HEK293T (cell line): ENCODE data around the gene BRD2.

Source experiments
- CTCF ChIA-PET: fragments of 350-600 bp; formaldehyde crosslinking; extraction: SDS; loops from one replicate; lab custom pipeline; 2021; ENCODE audit warnings: antibody characterized with exemption, inconsistent platforms; lab: Yijun Ruan, JAX
- POLR2A ChIA-PET: fragments of 350-600 bp; formaldehyde crosslinking; extraction: SDS; loops from one replicate; lab custom pipeline; 2020; ENCODE audit warnings: antibody characterized with exemption, inconsistent platforms; lab: Yijun Ruan, JAX
- DNase-seq: peaks from one replicate; pipeline ENCODE4 v3.0.0; 2012; ENCODE audit warnings: mixed read lengths; ENCODE audit errors: extremely low spot score
- ARNT ChIP-seq: fragments of 450-650 bp; IDR thresholded peaks from 2 replicates; pipeline ENCODE4 v1.6.1; 2017; ENCODE audit warnings: mild to moderate bottlenecking
- BHLHE40 ChIP-seq: fragments of 450-650 bp; IDR thresholded peaks from 2 replicates; pipeline ENCODE4 v1.6.1; 2016; ENCODE audit warnings: mild to moderate bottlenecking, moderate library complexity, borderline replicate concordance
- CTBP1 ChIP-seq: fragments of 450-650 bp; IDR thresholded peaks from 2 replicates; pipeline ENCODE4 v1.6.1; 2016; ENCODE audit warnings: borderline replicate concordance
- ELF4 ChIP-seq: fragments of 450-650 bp; IDR thresholded peaks from 2 replicates; pipeline ENCODE4 v1.6.1; 2017; ENCODE audit warnings: antibody characterized with exemption
- FOXA1 ChIP-seq: fragments of 450-650 bp; IDR thresholded peaks from 2 replicates; pipeline ENCODE4 v1.6.1; 2016; ENCODE audit warnings: mild to moderate bottlenecking
- FOXK2 ChIP-seq: fragments of 450-650 bp; IDR thresholded peaks from 2 replicates; pipeline ENCODE4 v1.6.1; 2016; ENCODE audit warnings: mild to moderate bottlenecking
- FOXM1 ChIP-seq: fragments of 450-650 bp; IDR thresholded peaks from 2 replicates; pipeline ENCODE4 v1.6.1; 2017; ENCODE audit warnings: mild to moderate bottlenecking, borderline replicate concordance
- HDGF ChIP-seq: fragments of 450-650 bp; IDR thresholded peaks from 2 replicates; pipeline ENCODE4 v1.6.1; 2017; ENCODE audit warnings: antibody characterized with exemption, borderline replicate concordance
- L3MBTL2 ChIP-seq: fragments of 450-650 bp; conservative IDR thresholded peaks from 2 replicates; pipeline ENCODE4 v1.6.1; 2016; ENCODE audit warnings: mild to moderate bottlenecking
- LEF1 ChIP-seq: fragments of 450-650 bp; IDR thresholded peaks from 2 replicates; pipeline ENCODE4 v1.6.1; 2017; ENCODE audit warnings: mild to moderate bottlenecking, borderline replicate concordance
- NFRKB ChIP-seq: fragments of 450-650 bp; IDR thresholded peaks from 2 replicates; pipeline ENCODE4 v1.6.1; 2016; ENCODE audit warnings: mild to moderate bottlenecking, moderate library complexity
- PKNOX1 ChIP-seq: fragments of 450-650 bp; IDR thresholded peaks from 2 replicates; pipeline ENCODE4 v1.6.1; 2016
- SP1 ChIP-seq: fragments of 450-650 bp; IDR thresholded peaks from 2 replicates; pipeline ENCODE4 v1.6.1; 2017
- SUZ12 ChIP-seq: fragments of 450-650 bp; IDR thresholded peaks from 2 replicates; pipeline ENCODE4 v1.6.1; 2016; ENCODE audit warnings: mild to moderate bottlenecking
- TARDBP ChIP-seq: fragments of 450-650 bp; IDR thresholded peaks from 2 replicates; pipeline ENCODE4 v1.6.1; 2016
- ZNF384 ChIP-seq: fragments of 450-650 bp; IDR thresholded peaks from 2 replicates; pipeline ENCODE4 v1.6.1; 2016

BRD2 gene

DNA sequence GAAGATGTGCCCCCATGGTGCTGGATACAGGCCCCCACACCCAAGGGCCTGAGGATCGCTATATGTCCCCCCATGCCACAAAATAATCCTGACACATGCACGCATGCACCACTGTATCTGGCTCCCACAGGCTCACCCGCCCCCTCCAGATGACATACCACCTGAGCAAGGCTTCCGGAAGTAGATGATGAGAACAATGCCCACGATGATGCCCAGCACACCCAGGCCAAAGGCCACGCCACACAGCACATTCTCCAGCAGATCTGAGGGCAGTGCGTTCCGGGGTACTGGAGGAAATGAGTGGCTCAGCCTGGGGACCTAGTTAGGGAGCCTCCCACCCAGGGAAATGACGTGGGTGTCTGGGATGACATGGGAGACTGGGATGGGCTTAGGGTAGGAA lies 19.3 kb upstream of the BRD2 start:
- CTCF ChIA-PET, result no interaction called here
- TF ChIP-seq CTBP1 (no peak), ZNF384 (no peak), TARDBP (no peak), L3MBTL2 (no peak), NFRKB (no peak), SUZ12 (no peak), FOXA1 (no peak), BHLHE40 (no peak), PKNOX1 (no peak), LEF1 (no peak), HDGF (no peak), SP1 (no peak), FOXM1 (no peak), ARNT (no peak), ELF4 (no peak), FOXK2 (no peak)
- POLR2A ChIA-PET, result interaction anchor here (1.1 kb wide), 1 partner anchor 23 kb away, joined by 7 read pairs; no protein-coding TSS in a partner anchor
- DNase-seq, result no peak

GRCh38 chr6:32950010-32950409 lies 18.4 kb upstream of the BRD2 start:
- CTCF ChIA-PET, result interaction anchor here (0.9 to 1.9 kb wide), 4 partner anchors 35 to 112 kb away, joined by 3 to 6 read pairs (median 4); partner anchors contain the start of gene TAP2
- no peak for TF ChIP-seq BHLHE40
- TF ChIP-seq FOXM1, result no peak
- no peak for TF ChIP-seq SP1
- TF ChIP-seq L3MBTL2, result no peak
- TF ChIP-seq ARNT, result no peak
- TF ChIP-seq PKNOX1, result no peak
- TF ChIP-seq SUZ12, result no peak
- no peak for DNase-seq
- POLR2A ChIA-PET, result interaction anchor here (2.1 to 11.8 kb wide), 2 partner anchors 20 to 56 kb away, joined by 8 to 208 read pairs; partner anchors contain the start of gene BRD2

DNA sequence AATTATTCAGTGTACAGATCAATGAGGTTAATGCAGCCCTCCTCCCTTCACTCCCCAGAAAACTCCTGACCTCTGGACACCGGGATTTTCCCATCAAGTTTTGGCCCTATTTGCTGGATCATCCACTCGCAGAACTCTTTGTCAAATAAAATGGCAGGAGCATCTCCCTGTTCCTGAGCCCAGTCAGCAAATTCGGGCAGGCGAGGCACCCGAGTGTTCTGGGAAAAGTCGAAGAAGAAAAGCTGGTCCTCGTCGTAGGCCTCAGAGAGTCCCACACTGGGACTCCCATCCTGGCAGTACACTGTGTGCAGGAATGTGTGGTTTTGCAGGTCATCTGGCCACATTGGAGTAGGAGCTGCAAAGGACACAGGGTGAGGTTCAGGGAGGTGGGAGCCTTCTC lies 17.9 kb upstream of the BRD2 start:
- TF ChIP-seq TARDBP (no peak), FOXK2 (no peak), ARNT (no peak), SP1 (no peak), CTBP1 (no peak), FOXM1 (no peak), SUZ12 (no peak), ZNF384 (no peak), LEF1 (no peak), HDGF (no peak), PKNOX1 (no peak), FOXA1 (no peak), NFRKB (no peak), L3MBTL2 (no peak), BHLHE40 (no peak), ELF4 (no peak)
- DNase-seq, result no peak
- ChIA-PET POLR2A (interaction anchor here (2.1 to 11.8 kb wide), 2 partner anchors 20 to 56 kb away, joined by 8 to 208 read pairs; partner anchors contain the start of gene BRD2), CTCF (interaction anchor here (0.9 to 1.9 kb wide), 4 partner anchors 34 to 112 kb away, joined by 3 to 6 read pairs (median 4); partner anchors contain the start of gene TAP2)

- CTCF ChIA-PET, result interaction anchor here (0.5 to 3.9 kb wide), 19 partner anchors 9 to 193 kb away, joined by 3 to 37 read pairs (median 6); partner anchors contain the start of genes BRD2, HLA-DMB and TAP2
- POLR2A ChIA-PET, result interaction anchor here (1.0 to 11.8 kb wide), 5 partner anchors 11 to 59 kb away, joined by 4 to 208 read pairs (median 7); partner anchors contain the start of genes BRD2 and HLA-DMB
- DNase-seq, result peak; percentile 55
- TF ChIP-seq TARDBP, result no peak
- TF ChIP-seq SUZ12, result no peak
- TF ChIP-seq PKNOX1, result 0 out of 2 replicates have a peak, but pooled peaks have one; percentile 24
Observed at GRCh38 chr6:32952817-32953739, 15.3 kb upstream of the BRD2 start, which contains the start of gene HLA-DMA. TSS of gene HLA-DMA (minus strand) at chr6:32953097. CDS start at chr6:32953036, 61 bp downstream.

DNA sequence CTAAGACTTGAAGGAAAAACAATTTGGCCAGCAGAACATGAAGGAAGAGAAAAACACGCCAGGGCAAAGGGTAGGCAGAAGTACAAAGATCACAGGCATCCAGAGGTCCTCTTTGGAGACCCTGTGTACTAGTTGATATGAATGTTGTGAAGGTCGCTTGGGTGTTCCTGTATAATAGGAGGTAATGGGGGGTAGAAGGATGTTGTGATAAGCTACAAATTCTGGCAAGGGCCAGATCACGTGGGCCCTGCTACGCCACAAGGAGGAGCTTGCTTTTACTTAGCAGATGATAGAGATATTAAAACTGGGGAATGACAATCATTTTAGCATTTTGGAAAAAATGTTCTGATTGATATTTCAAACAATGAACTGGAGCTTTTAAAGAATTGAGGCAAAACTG lies 14.6 kb upstream of the BRD2 start:
- ChIA-PET POLR2A (interaction anchor here (1.0 to 11.8 kb wide), 5 partner anchors 10 to 59 kb away, joined by 4 to 208 read pairs (median 7); partner anchors contain the start of genes BRD2 and HLA-DMB), CTCF (interaction anchor here (0.5 to 3.9 kb wide), 18 partner anchors 9 to 115 kb away, joined by 3 to 37 read pairs (median 6); partner anchors contain the start of genes BRD2, HLA-DMB and TAP2)
- no peak for DNase-seq
- TF ChIP-seq BHLHE40 (no peak), PKNOX1 (no peak), ELF4 (no peak), FOXK2 (no peak), ARNT (no peak)
